ENCODE results near the gene IGSF21.

IGSF21 gene

GRCh38 chr1:18128298-18128697 is 20.7 kb downstream of the IGSF21 start:
- no peak for TF ChIP-seq CTCF (conservative IDR thresholded peaks at IDR 0.05; ENCODE audit: low read length)
- DNase-seq (ENCODE audit: low read depth) = no peak
- no peak overlapping the region for H3K4me3 ChIP-seq (ENCODE audit: low read length)

- H3K4me3 ChIP-seq (ENCODE audit: low read length) = no peak overlapping the region
- DNase-seq (ENCODE audit: low read depth) = no peak
- TF ChIP-seq CTCF (conservative IDR thresholded peaks at IDR 0.05; ENCODE audit: low read length) = no peak
Measured at GRCh38 chr1:18130356-18130755, 22.8 kb downstream of the IGSF21 start.

- no peak for DNase-seq (ENCODE audit: low read depth)
- H3K4me3 ChIP-seq (ENCODE audit: low read length) = no peak overlapping the region
- no peak for TF ChIP-seq CTCF (conservative IDR thresholded peaks at IDR 0.05; ENCODE audit: low read length)
Measured at GRCh38 chr1:18132022-18132710, 24.6 kb downstream of the IGSF21 start.

- DNase-seq (ENCODE audit: low read depth) = no peak
- no peak overlapping the region for H3K4me3 ChIP-seq (ENCODE audit: low read length)
- TF ChIP-seq CTCF (conservative IDR thresholded peaks at IDR 0.05; ENCODE audit: low read length) = no peak
Measured at GRCh38 chr1:18132711-18133541, 25.3 kb downstream of the IGSF21 start.

- TF ChIP-seq CTCF (conservative IDR thresholded peaks at IDR 0.05; ENCODE audit: low read length) = no peak
- DNase-seq (ENCODE audit: low read depth) = no peak
- no peak overlapping the region for H3K4me3 ChIP-seq (ENCODE audit: low read length)
Measured at GRCh38 chr1:18134324-18135046, 26.9 kb downstream of the IGSF21 start.

- DNase-seq (ENCODE audit: low read depth) = no peak
- TF ChIP-seq CTCF (conservative IDR thresholded peaks at IDR 0.05; ENCODE audit: low read length) = no peak
- no peak overlapping the region for H3K4me3 ChIP-seq (ENCODE audit: low read length)
Measured at GRCh38 chr1:18137759-18138345, 30.3 kb downstream of the IGSF21 start.

All from AG10803 (cell line).